HG03103 (cell line): ENCODE data around the gene SNTA1.
"Not testable (repeated sequence)": the region's sequence is repeated elsewhere in the genome, so short reads cannot be mapped to it uniquely, and the experiment has no call there.

ENCODE experiments used
- ATAC-seq: cut with Tn5 transposase; IDR thresholded peaks from one replicate; pipeline ENCODE4 v1.9.1; 2021; ENCODE audit warnings: low read depth; ENCODE audit not compliant: unreplicated experiment

The SNTA1 gene

DNA sequence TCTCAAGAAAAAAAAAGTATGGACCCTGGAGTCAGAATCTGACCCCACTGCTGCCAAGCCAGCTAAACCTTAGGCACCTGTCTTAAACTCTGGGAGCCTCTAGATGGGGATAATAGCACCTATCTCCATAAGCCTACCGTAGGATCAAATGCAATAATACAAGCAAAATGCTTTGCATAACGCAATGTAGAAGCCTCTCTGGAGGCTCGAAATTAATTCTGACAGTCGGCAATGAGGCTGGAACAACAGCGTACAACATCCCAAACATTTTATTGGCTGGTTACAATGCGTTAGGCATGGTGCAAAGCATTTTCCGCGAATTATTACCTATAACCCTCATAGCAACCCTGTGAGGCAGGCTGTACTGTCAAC is 42.8 kb downstream of the SNTA1 start:
- no peak for ATAC-seq

DNA sequence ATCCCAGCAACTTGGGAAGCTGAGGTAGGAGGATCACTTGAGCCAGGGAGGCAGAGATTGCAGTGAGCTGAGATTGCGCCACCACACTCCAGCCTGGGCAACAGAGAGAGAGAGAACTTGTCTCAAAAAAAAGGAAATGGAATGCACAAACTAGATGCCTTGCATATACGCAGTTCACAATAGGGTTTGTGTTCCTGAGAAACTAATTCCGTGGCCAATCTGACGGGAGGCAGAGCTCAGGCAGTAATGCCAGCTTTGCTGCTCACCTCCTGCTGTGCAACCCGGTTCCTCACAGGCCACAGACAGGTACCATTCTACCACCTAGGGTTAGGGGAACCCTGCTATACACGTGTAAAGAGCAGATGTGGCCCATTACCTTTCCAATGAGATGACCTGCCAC is 43.6 kb downstream of the SNTA1 start:
- no peak for ATAC-seq

DNA sequence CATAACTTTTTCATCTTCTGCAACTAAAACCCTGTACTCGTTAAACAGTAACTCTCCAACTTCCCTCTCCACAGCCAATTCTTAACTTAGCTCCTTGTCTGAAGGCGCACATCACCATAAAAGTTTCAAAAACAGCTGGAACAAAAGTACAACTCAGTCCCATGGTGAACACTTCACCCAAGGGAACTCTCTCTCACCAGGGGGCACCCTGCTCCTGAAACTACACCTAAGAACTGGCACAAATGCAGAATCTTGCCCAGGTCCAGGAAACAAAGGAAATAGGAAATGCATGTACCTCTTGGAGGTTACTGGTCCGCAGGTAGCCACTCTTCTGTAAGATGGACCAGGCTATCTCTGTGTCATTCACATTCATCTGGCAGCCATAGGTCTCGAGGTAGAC is 48.8 kb downstream of the SNTA1 start:
- no peak for ATAC-seq

DNA sequence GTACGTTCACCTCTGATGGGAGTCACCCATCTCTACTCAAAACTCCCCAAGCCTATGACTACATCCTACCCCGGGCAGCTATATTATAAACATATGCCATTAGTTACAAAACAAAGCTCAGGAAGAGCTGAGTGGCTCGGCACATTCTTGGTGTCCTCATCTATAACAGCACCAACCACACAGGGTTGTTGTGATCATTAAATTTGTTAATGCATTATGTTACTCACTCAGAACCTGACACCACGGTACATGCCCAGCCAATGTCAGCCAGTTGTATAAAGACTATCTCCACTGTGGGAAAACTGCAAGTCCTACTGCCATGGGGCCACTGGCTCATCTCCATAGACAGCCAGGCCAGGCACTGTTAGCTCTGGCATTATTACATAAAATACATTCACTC is 50.0 kb downstream of the SNTA1 start:
- no peak for ATAC-seq

DNA sequence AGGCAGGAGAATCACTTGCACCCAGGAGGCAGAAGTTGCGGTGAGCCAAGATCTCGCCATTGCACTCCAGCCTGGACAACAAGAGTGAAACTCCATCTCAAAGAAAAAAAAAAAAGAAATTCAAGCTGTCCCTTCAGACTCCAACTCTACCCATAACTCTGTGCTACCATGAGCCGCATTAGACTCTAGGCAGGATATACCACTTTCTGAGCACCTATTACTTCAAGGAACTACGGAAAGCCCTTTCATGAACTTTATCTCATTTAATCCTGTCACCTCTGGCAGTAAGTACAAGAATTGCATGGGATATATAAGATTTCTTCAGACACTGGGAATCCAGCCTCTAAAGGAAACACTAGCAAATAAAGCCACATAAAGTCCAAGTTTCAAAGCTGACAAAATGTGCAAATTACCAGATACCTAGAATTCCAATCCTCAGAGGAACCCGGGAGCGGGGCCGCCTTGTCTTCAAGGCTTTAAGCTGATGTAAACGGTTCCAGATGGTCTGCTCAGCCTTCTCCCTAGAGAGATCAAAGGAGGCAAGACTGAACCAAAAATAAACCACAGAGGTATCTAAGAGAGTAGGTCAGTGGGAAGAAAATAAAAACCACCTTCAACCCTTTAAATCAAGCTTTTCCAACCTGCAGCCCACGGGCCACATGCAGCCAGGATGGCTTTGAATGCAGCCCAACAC is 51.7 kb downstream of the SNTA1 start:
- ATAC-seq, result no peak

DNA sequence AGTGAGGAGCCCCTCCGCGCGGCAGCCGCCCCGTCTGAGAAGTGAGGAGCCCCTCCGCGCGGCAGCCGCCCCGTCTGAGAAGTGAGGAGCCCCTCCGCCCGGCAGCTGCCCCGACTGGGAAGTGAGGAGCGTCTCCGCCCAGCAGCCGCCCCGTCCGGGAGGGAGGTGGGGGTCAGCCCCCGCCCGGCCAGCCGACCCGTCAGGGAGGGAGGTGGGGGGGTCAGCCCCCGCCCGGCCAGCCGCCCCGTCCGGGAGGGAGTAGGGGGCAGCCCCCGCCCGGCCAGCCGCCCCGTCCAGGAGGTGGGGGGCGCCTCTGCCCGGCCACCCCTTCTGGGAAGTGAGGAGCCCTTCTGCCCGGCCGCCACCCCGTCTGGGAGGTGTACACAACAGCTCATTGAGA is 54.2 kb downstream of the SNTA1 start:
- ATAC-seq, result not testable (repeated sequence)

DNA sequence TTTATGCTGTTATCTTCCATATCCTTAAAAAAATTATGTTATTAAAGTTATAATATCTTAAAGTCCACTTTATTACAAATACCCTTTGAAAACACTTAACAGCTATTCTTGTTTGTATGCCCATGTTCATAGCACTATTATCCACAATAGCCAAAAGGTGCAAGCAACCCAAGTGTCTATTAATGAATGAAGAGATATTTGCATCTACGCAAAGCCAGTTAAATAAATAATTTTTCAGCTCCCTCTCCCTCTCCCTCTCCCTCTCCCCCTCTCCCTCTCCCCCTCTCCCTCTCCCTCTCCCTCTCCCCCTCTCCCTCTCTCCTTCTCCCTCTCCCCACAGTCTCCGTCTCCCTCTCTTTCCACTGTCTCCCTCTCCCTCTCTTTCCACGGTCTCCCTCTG is 55.3 kb downstream of the SNTA1 start:
- ATAC-seq, result no peak

DNA sequence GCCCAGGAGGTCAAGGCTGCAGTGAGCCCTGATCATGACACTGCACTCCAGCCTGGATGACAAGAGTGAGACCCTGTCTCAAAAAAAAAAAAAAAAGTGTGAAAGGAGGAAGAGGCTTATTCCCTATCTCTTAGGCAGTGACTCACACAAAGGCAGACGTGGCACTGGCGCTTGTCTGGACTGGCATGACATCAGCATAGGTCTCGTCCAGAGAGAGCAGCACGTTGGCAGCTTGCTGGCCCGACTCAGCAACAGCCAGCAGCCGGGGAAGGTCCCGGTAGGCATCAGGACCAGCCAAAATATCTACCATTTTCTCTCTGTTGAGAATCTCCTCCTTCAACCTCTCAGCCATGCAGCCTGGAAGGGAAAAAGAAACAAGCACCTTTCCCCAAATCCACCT is 56.4 kb downstream of the SNTA1 start:
- ATAC-seq, result no peak

DNA sequence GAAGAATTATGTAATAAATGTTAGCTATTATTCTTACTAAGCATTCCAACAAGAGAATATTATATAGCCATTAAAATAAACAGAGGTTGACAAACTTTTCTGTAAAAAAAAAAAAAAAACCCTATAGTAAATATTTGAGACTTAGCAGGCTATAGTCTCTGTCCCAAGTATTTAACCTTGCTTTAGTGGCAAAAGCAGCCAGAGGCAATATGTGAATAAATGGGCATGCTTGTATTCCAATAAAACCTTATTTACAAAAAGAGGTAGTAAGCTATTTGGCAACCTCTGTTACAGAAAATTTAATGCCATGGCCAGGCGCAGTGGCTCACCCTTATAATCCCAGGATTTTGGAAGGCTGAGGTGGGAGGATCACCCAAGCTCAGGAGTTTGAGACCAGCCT is 56.9 kb downstream of the SNTA1 start:
- ATAC-seq, result no peak

DNA sequence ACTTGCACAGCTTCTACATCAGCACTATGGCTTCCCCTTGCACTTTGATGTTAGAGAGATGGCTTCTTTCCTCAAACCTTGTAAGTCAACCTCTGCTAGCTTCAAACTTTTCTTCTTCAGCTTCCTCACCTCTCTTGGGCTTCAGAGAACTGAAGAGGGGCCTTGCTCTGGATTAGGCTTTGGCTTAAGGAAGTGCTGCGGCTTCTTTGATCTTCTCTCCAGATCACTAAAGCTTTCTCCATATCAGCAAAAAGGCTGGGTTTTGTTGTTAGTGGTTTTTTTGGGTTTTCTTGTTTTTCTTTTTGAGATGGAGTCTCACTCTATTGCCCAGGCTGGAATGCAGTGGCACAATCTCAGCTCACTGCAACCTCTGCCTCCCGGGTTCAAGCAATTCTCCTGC is 66.2 kb downstream of the SNTA1 start:
- ATAC-seq, result no peak

DNA sequence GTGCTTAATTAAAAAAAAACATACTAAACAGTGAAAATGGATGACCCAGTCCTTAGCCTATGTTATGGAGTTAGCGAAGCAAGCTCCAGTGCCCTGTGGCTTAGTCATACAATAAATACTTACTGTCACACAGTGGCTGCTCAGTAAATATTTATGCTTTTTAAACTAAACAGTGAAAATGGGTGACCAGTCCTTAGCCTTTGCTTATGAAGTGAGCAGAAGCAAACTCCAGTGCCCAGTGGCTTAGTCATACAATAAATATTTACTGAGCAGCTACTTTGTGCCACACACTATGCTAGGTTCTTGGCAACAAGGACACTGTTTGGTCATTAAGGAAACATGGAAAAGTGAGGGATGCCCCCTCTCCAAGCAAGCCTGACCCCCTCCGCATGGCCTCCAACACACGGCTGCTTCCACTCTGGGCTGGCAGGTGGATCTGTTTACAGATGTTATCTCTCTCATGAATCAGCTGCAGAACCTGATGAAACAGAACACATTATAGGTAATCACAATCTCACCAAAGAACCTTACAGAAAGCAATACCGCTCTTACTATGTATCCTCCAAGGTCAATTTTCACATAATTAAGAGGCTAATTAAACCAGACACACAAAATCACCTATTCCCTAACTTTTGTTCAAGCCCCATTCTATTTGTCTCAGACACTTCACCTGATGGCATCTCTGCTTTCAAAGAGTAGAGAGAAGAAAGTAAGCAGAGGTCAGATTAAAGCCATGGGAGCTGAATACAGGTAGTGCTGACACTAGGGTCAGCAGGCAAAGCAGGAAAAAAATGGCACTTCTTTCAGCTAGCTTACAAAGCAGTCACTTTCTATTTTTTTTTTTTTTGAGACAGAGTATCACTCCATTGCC is 69.6 kb downstream of the SNTA1 start:
- ATAC-seq, result no peak

DNA sequence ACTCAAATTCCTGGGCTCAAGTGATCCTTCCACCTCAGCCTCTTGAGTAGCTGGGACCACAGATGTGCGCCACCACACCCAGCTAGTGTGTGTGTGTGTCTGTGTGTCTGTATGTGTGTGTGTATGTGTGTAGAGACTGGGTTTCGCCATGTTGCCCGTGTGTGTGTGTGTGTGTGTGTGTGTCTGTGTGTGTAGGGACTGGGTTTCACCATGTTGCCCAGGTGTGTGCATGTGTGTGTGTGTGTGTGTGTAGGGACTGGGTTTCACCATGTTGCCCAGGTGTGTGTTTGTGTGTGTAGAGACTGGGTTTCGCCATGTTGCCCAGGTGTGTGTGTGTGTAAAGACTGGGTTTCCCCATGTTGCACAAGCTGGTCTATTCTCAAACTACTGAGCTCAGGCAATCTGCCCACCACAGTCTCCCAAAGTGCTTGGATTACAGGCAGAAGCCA is 70.5 kb downstream of the SNTA1 start:
- ATAC-seq, result no peak

DNA sequence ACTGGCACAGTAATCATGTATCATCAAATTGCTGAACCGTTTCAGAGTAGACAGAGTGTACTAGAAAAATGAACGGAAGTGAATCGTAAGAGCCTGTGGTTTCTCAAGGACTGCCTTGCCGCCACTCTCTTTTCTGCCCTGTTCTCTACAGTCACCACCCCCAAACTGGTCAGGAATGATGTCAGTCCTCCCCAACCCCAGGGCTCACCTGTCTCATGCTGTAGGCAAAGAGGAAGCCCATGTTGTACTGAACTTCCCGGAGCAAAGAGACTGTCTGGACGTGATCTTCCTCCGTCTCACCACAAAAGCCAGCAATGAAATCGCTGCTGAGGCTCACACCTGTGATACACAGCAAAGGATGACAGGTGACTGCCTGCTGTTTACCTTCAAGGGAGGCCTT is 73.3 kb downstream of the SNTA1 start:
- ATAC-seq, result no peak

DNA sequence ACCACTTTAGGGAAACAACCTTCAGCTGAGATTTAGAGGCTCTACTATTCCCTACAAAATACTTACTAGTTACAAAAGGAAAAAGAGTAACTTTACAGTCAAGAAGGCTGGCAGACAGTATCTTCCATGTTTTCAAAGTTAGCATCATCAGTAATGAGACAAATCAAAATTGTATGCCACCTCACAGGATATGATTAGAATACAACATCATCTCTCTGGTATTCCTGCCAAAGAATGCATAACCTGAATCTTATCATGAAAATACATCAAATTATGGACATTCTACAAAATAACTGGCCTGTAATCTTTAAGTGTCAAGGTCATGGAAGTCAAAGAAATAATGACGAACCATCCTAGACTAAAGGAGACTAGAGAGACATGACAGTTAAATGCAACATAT is 80.7 kb downstream of the SNTA1 start:
- no peak for ATAC-seq

DNA sequence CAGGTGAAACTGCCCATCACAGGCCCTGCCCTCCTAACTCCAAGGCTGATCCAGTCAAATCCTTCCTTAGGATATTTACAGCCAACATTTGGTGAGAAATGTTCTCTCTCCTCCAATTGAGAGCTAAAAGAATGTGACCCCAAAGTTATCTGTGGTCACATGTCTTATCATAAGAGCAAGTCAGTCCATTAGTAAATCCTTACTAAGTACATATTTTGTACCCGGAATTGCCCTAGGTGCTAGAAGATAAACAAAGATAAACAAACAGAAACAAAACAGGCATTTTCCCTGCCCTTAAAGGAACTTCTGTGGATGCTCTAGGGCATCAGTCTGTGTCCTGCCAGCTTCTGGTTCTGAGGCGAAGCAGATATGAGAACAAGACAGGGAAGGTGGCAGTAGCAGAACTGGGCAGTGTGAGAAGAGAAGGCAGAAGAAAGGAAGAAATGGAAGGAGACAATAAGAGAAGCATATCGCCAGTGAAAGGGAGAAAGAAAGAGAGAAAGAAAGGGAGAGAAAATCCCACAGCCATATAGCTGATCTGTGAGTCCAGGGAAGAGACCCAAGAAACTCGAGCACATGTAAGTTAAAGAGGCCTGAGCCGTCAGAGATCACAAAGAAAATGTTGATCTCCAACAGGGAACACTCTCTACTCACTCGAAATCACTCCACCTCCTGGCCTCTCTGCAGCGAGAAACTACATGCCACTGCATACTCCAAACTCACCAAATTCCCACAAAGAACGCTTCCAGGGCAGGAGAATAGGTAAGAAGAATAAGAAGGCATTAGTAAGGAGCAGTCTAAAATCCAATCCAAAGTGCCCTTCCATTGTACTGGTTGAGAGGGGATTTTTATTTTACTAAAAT is 83.9 kb downstream of the SNTA1 start:
- no peak for ATAC-seq
